Ramos (cell line): ENCODE data around the gene TNRC6C.
"Not testable (repeated sequence)": the region's sequence is repeated elsewhere in the genome, so short reads cannot be mapped to it uniquely, and the experiment has no call there.

Experiments
- in situ Hi-C: fragments of 300-500 bp; cut with MboI; formaldehyde crosslinking; loops from one replicate; pipeline ENCODE4 v1.14.3; 2022; ENCODE audit warnings: low sequenced_read_pairs; ENCODE audit not compliant: unreplicated experiment

The TNRC6C gene

DNA sequence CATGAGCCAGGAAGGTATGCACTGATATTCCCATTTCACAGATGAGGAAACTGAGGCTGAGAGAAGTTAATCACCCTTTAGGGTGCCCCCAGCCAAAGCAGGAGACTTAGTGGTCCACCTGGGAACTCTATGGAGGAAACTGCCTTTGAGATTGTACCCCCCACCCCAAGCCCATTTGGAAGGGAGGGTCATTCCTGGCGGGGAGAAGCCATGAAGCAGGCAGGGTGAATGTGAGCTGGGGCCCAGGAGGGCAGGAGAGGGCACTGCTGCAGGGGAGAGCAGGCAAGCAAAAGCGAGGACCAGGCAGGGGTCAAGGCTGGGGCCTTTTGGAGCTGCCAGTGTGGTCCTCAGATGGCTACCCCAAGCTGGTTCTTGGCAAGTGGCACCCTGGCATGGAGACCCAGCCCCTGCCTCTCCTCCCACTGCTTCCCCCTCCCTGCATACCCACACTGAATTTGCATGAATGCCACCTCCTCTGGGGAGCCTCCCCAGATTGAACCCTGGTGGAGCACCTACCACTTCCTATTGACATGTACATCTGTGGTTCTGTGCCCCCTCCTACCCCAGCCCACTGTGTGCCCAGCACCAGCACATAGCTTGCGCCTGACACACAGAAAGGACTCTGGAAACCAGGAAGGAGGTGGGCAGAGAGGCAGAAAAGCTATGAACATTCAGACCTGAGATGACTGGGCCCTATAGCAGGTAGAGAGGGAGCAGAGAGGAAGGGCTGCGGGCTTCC, 171.0 kb downstream of the TNRC6C start:
- in situ Hi-C loops: no loop called here

DNA sequence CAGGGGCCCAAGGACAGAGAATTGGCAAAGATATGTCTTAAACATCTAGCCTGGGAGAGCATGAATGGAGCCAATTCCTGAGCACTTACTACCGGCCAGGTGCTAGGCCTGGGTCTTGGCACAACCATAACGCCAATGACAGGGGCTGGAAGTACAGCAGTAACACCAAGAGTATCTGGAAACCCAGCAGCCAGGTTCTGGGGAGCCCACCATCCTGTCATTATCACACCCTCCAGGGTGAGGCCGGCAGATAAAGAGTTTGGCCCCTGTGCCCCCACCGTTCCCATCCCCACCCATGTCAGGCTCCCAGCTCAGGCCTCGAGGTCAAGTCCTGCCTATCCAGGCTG, 171.6 kb downstream of the TNRC6C start:
- in situ Hi-C loops: no loop called here

DNA sequence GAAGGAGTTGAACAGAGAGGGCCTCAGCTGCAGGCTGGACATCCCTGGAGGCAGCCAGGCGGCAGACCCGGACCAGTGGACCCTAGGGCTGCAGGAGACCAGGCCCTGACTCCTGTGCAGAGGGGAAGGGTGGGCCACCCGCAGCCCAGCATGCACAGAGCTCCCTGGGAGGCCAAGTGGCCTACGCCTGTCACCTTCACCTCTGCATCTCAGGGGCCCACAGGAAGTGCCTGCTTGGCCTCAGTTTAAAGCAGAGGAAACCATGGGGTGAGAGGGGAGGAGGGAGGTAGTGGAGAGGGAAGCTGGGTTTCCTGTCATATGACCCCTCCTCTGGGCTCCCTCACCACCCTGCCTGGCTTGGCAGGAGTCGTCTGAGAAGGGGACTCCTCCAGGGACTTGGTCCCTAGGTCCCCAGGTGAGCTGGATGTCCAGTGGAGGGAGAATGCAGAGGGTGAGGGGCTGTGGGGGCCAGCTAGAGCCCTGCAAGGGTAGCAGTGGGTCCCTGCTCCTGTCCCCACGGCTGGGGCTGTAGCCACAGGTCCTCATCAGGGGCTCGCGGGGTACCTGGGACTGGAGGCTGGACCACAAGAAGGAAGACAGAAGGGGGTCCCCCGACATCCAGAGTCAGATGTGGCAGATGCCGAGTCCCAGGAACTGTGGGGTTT, 172.1 kb downstream of the TNRC6C start, which contains the start of gene TMC8:
Gene TMC8, plus strand, starts transcription at position 335 of the 665 bp plus-strand sequence. CDS start 818 bp downstream, outside the sequence.
- in situ Hi-C loops: no loop called here

DNA sequence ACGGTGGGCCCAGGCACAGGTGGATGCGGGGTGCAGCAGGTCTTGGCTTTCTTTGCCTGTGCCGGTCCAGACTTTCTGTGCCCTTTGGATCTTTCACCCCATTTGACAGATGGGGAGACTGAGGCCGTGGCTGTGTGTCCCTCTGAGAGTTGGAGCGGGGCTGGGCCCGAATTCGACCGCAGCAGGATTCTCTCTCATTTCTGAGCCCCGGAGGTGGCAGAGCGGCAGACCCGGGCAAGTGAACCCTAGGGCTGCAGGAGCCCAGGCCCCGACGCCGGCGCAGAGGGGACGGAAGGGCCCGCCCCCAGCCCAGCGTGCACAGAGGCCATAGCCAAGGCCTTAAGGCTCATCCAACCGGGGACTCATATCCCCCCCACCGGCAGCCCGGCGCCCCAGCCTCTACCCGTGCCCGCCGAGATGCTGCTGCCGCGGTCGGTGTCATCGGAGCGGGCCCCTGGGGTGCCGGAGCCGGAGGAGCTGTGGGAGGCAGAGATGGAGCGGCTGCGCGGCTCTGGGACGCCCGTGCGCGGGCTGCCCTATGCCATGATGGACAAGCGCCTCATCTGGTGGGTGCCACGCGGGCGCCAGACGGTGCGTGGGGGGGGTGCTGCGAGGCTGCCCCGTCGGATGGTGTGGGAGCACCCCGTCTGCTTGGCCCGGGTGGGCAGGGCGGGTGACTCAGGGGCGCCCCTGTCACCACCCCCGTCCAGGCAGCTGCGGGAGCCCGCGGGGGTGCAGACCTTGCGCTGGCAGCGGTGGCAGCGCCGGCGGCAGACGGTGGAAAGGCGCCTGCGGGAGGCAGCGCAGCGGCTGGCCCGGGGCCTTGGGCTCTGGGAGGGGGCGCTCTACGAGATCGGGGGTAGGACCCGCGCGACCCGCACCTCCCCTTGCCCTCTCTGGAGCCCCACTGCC, 172.9 kb downstream of the TNRC6C start:
- in situ Hi-C loops: no loop called here

- in situ Hi-C loops: no loop called here
These were observed 173.7 kb downstream of the TNRC6C start for GRCh38 chr17:78132084-78132676.

DNA sequence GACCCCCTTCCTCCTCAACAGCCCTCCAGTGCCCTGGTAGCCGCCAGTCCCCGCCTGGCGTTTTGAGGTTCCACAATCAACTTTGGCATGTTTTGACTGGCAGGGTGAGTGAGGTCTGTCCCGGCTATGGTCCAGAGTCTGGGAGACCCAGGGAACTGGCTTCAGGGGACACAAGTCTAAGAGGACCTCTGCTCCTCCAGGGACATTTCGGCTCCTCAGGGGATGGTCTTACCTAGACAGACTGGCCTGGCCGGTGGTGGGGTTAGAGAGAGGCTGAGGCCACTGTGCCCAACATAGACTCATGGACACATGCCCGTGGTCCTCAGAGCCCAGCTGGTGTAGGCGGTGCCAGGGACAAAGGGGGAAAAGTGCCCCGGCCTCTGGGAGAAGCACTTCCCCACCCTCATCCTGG, 174.3 kb downstream of the TNRC6C start:
- in situ Hi-C loops: no loop called here

DNA sequence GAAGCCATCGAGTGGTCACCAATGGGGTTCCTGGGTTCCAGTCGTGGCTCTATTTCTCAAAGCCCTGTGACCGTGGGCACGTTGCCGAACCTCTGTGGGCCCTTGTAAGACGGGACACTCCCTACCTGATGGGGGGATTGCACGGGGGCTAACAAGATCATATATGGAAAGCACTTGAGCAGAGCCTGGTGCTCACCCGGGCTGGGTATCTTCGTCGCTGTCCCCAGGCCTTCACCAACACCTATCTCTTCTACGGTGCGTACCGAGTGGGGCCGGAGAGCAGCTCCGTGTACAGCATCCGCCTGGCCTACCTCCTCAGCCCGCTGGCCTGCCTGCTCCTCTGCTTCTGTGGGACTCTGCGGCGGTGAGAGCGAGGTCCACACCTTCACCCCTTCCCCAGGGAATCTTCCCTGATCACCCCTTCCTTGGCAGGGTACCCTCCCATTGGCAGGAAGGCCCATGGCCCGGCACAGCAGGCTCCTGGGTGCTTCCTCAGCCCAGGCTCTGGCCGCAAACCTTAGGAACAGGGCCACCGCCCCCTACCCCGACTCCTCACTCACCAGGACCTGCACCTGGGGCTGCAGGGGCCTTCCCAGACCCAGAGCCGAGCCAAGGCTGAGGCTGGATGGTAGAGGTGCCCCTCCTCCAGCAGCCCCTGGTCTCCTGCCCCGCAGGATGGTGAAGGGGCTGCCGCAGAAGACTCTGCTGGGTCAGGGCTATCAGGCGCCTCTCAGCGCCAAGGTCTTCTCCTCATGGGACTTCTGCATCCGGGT, 174.9 kb downstream of the TNRC6C start:
- in situ Hi-C loops: no loop called here

- in situ Hi-C loops: no loop called here
These were observed 175.7 kb downstream of the TNRC6C start for GRCh38 chr17:78133971-78134898.

DNA sequence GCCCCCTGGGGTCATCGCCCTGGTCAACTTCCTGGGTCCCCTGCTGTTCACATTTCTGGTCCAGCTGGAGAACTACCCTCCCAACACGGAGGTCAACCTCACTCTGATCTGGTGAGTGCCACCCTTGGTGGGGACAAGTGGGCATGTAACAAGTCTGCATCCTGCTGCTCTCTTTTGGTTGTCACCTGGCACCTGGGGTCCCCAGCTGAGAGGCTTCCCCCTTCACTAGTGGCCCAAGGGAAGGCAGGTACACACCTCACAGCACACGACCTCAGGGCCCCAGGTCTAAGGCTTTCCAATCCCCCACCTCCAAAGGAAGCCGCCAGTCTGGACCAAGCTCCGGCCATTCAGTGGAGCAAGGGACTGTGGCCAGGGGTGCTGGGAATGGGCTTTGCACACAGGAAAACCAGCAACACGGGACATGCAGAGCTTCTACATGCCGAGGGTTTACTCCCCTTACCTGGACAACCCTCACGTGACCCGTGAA, 176.4 kb downstream of the TNRC6C start:
- in situ Hi-C loops: no loop called here

GRCh38 chr17:78135858-78136500, 177.5 kb downstream of the TNRC6C start:
- in situ Hi-C loops: no loop called here

GRCh38 chr17:78137392-78138203, 179.1 kb downstream of the TNRC6C start:
- in situ Hi-C loops: no loop called here

DNA sequence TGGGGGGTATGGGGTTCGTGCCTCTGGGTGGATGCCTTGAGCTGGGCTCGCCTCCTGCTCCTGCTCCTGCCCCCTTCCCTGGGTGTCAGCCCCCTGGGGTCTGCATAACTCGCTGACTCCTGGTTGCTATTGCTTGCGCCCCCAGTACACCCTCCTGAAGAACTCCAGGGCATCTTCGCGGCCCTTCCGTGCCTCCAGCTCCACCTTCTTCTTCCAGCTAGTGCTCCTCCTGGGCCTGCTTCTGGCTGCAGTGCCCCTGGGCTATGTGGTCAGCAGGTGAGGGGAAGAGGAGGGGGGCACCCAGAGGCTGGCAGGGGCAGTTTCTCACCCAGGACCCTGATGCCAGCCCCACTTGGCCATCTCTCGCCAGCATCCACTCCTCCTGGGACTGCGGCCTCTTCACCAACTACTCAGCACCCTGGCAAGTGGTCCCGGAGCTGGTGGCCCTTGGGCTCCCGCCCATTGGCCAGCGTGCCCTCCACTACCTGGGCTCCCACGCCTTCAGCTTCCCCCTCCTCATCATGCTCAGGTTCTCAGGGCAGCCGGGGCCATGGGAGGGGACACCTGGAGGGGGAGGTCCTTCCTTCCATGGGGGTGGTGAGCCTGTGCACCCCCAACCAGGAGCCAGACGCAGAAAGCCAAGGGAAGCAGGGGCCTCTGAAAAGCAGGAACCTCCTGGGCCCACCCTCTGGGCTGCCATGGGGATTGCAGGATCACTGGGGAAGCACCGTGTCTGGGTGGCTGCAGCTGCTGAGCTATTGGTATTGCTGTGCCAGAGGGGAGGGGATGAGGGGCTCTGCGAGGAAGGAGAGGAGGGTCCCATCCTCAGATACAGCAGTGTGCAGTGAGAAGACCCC, 179.9 kb downstream of the TNRC6C start:
- in situ Hi-C loops: no loop called here

- in situ Hi-C loops: not testable (repeated sequence)
These were observed 181.3 kb downstream of the TNRC6C start for GRCh38 chr17:78139861-78140168.

DNA sequence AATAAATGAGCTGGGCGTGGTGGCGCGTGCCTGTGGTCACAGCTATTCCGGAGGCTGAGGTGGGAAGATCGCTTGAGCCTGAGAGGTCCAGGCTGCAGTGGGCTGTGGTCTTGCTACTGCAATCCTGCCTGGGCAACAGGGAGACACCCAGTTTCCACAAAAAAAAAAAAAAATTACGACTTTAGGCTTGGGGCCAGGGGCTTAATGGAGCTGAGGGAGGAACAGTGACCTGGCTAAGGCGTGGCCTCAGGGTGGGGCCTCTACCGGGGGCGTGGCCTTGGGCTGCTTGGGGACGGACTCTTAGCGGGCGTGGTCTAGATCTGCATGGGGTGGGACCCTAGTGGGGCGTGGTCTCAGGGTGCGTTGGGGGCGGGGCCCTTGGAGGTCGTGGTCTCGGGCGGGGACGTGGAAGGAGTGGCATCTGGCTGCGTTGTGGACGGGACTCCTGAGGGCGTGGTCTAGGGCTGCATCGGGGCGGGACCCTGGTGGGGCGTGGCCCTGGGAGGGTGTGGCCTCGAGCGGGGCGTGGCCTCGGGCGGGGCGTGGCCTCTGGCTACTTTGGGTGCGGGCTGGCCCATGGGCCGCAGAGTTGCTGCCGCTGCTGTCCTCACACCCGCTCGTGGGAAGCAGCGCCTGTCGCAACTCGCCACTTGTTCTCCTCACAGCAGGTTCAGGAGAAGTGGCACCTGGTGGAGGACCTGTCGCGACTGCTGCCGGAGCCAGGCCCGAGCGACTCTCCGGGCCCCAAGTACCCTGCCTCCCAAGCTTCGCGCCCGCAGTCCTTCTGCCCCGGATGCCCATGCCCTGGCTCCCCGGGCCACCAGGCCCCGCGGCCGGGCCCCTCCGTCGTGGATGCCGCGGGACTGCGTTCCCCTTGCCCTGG, 181.9 kb downstream of the TNRC6C start:
- in situ Hi-C loops: no loop called here

- in situ Hi-C loops: no loop called here
These were observed 183.1 kb downstream of the TNRC6C start for GRCh38 chr17:78141437-78142118.
